Activated gamma-delta T cell (primary cell): ENCODE data around the gene ITPR1.

Source experiments
- DNase-seq: peaks from one replicate; lab custom pipeline; 2025; lab: John Stamatoyannopoulos, UW

ITPR1 gene

DNA sequence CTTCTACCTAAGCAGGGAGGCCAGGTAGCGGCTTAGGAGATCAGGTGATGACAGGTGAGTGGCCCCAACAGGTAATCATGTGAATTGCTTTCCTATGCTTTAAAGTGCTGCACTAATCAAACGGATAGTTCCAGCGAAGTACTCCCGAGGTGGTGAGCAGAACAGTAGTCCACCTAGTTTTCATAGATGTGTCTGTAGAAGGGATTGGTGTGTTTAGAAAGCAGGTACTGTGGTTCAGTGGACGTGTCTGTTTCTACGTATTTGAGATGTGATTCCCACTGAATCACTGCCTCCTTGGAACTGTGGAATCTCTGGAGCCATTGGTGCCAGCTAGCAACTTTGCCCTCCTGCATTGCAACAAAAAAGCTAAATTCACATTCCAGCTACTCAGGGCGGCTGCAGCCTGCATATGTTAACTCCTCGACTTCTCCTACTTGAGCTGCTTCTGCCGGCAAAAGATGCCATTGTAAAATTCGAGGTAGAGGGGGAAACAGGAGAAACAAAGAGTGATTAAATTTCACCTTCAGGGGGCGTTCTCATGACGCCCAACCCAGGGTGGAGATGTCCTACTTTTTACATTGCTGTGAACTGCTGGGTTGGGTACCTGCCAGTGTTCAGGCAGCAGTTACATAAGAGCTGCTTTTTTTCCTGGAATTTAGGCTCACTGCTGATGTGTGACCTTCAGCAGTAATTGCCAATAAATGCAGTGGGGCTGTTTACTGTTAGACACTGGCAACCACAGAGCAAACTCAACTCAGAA, 227.3 kb downstream of the ITPR1 start:
- DNase-seq = no peak

DNA sequence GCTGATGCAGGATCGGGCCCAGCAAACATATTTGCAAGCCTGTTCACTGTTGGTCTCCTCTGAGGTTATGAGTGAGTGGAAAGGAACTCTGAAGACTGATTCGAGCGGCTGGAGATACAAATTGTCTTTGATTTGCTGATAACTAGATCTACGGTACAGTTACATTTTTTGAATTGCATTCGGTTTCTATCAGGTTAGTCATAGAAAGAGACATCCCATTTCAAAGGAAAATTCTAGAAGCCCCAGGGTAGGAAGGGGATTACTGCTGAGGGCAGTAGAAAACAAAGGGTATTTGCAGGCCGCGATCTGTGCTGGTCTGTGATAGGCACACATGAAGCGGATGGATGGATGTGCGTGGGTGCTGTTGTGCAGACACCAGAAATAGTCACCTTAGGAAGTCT, 228.4 kb downstream of the ITPR1 start:
- no peak for DNase-seq

DNA sequence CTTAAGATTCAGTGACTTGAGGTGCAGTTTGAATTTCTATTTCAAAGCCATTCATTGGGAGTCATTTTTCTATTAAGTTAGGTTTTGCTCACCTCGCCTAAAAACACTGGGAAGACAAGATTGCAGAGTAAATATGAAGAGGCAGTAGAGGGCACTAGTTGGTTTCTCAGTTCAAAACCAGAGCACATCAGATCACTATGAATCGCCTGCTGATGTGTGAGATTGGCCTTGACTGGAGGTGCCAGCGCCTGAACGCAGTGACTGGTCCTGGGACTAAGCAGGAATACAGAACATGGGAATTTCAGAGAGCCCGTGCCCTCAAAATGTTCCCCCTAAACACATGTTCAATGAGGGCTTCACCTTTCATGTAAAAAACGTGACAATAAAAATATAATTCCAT, 229.0 kb downstream of the ITPR1 start:
- DNase-seq = no peak

DNA sequence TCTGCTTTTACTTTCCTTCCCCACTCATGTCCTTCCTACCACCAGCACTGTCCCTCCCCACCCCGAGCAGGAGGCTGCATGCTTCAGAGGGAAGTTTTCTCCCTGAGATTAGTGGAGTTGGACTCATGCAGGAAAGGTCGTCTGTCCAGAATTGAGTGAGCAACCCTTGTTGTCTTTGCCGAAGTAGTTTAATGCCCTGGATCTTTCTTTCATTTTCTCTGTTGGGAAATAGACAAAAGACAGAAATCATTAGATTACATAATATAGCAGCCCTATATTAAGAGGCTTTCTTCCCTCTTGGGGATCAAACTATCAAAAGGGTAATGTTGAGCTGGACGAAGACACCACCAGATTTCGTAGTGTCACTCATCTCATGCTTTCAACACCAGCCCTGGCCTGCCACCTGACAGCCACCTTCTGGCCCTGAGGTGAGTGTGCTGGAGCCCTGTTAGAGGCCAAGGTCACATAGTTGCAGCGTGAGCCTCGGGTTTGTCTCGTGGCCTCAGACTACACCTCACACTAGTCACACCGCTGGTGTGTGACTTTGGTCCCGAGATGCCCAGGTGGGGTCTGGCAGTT, 231.0 kb downstream of the ITPR1 start:
- DNase-seq = no peak

DNA sequence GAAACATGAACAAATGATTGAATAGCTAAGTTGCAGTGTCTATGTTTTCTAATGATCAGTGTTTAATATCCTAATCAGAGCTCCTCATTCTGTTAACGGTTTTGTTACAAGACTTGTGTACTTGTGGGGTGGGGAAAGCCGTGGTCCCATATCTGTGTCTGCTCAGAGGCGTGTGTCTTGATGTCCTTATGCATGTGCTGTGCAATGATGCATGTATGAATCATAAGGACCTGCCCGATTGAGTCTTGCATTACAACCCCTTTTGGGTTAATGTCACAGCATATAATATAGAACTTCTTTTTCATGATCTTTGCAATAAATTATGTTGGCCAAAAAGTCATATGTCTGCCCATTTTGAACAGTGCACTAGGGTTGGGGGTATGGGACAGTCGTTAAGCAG, 233.4 kb downstream of the ITPR1 start:
- no peak for DNase-seq

DNA sequence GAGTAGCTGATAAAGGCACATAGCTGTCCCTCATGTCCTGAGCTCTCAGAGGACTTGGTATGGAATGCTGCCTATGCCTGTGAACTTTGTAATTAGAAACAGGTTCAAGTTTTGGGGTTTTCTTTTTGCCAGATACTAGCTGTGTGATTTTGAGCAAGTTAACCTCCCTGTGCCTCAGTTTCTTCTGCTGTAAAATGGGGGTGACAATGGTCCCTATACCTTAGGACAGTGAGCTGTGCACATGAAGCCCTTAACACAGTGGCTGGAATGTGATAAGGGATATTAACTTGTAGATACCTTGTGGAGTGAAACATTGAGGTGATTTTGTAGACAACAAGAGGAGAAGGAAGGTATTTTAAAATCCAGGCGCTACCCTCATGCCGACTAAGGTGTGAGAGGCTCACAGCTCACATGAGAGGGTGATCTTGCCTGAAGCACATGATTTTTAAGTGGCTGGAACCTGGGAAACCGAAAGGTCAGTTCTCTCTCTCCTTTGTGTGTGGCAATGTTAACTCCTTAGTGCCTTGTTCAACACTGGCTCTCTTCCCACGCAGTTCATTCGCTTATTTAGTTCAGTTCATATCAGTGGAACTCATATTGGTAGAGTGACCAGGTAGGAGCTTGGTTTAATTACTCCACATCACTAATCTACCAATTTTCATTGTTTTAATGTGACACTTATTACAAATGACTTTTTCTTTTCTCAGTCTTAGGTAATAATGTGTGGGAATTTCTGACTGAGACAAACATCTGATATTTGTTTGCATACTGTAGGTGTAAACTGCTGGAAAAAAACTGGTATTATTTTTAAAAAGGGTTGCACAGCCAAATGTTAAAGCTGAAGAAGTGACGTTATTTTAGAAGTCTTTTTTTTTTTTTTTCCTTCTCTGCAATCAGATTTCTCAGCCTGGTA, 236.2 kb downstream of the ITPR1 start:
- DNase-seq = no peak

DNA sequence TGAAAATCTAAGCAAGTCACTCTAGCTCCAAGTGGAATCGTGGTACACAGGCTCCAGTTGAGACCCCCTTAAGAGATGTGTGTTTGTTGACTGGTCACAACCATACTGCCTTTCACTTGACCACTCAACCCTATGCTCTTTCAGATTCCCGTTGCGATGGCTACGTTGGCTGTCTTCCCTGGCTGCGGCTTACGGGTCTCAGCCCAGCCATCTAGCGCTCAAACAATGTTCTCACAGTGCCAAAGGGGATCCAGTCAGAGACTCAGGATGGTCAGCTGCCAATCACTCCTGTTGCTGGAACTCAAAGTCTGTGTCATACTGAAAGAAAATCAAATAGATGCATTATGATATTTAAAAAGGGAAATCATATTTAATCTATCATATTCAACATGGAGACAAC, 237.6 kb downstream of the ITPR1 start:
- no peak for DNase-seq

DNA sequence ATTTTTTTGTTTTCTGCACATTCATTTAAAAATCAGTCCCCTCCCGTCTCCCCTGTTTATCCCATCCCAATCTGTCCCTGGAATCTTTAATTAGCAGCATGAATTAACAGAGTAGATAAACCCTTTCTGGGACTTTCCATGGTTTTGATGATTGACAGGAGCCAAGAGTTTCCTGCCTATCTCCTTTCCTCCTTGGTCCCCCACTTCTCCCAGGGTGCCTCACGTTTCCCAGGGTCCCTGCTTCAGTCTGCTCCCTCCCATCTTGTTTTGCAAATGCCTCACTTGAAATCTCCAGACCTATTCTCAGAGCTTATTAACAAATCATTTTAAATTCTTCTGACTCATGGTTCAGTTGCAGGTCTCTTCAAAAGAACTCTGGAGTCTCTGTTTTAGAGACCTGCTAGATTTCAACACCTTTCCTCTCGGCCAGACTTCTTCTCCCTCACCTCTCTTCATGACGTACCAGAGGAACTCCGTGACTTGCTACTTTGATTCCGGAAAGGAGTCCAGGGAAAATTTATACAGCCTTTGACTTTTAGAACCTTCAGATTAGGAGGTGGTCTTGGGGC, 238.5 kb downstream of the ITPR1 start:
- DNase-seq = no peak

DNA sequence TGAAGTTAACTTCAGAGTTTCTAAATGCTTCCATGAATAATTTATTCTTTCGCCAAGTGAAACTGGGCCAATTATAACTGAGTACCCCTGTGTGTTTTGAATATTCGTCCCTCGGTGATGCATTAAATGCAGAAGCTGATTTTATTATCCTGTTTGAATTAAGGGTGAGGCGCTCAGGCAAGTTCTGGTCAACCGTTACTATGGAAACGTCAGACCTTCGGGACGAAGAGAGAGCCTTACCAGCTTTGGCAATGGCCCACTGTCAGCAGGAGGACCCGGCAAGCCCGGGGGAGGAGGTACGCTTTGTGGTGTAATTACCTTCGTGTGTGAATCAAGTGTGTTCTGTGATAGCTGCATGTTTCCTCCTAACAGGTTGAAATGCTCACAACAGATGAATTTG, 239.8 kb downstream of the ITPR1 start:
- DNase-seq = no peak

DNA sequence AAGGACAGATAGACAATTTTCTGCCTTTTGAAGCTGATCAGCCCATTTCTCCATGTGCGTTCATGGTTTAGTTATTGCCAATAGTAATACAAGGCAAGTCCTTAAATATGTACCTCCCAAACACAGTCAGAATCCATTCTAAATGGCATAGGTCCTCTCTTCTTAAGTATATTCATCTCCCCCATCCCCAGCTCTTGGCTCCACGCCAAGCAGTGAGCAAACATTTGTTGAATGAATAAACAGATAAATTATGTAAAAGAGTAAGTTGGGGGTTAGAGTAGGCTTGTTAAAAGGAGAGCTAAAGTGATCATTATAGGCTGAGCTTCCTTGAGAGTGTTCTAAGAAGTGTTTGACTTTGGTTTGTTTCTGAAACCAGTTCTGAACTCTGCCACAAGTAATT, 241.3 kb downstream of the ITPR1 start:
- no peak for DNase-seq

DNA sequence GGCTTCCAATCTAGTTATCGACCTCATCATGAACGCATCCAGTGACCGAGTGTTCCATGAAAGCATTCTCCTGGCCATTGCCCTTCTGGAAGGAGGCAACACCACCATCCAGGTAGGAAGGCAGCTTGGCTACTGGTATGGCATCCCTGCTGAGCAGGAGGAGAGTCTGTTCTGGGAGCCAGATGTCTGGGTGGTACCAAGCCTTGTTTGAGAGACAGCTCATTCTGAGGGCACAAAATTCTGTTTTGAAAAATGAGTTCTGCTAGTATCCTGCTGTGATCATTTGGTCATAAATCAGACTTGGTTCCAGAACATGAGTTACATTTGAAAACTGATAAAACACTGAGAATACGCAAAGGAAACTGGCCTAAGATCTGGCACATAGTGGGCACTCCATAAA, 242.1 kb downstream of the ITPR1 start:
- no peak for DNase-seq

DNA sequence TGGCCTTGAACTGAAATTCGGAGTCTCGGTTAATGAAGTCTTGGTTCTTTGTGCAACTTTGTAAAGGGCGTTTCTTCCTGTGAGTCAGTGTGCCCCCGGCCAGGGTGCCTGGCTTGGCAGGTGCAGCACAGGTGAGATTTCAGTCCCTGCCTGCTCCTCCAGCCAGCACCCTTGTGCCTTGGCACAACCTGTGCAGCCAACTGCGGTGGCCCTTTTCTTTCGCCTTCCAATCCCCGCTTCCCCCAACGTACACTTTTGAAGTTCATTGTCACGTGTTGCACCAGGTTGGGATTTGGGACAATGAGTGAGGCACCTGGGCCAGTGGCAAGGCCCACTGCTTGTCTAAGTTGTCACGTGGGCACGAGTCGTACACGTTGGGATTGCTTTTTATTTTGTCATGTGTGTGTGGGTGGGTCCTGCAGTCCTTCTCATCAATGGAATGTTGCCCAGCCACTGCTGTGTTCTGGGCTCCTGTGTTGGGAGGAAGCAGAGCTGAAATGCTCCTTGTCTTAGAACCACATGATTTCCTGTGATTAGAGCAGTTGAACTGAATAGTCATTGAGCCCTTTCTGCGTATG, 243.2 kb downstream of the ITPR1 start:
- DNase-seq = no peak

DNA sequence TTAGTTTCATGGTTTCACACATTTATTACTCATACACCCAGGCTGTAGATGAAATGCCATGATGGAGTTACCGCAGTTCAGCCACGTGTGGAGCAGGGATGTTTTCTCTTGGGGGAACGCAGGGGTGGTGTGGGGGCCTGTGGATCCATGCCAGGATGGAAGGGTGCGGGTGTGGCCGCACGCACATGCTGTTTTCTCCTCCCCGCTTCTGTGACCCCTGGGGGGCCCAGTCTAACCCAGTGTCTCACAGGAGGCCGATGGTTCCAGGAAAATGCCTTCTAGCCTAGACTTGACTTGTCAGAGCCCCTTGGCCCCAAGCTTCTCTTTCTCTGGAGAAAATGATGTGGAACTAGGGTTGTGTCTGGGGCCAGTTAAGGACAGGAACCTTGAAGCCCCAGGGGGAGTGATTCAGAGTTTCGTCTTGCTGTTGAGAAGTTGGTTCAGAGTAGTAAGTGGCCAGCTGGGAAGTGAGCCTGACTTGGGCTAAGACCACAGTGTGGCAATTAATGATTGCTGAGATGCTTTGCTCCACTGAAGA, 245.7 kb downstream of the ITPR1 start:
- no peak for DNase-seq

DNA sequence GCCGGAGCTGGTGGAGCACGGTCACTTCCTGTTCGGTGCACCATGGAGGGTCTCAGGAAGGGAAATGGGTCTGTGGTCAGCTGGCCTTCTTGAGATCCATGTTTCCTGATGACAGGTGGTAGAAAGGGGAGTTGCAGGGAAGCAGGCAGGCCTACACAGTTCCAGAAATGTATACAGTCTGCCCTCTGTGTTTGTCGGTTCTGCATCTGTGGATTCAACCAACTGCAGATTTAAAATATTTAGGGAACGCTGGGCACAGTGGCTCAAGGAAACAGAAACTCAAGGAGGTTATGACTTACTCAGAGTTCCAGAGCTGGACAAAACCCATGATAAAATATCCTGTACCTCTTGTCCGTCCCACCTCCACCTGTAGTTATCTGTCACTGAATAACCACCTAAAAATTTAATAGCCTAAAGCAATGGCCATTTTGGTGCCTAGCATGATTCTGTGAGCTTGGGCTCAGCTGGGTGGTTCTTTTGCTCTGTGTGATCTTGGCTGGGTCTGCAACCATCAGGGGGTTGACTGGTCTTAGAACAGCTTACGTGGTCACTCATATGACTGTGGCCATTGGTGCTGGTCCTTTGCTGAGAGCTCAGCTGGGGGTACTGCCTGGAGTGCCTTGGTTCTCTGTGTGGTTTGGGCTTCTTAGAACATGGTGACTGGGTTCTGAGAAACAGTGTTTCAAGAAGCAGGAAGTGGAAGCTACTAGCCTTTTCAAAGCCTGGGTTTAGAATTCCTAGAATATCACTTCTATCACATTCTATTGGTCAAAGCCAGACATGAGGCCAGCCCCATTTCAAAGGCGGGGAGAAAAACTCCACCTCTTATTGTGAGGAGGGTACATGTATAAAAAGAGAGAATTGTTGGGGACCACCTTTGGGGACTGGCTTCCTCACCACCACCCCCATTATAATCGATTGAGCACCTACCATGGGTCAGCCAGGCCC, 246.4 kb downstream of the ITPR1 start:
- no peak for DNase-seq

DNA sequence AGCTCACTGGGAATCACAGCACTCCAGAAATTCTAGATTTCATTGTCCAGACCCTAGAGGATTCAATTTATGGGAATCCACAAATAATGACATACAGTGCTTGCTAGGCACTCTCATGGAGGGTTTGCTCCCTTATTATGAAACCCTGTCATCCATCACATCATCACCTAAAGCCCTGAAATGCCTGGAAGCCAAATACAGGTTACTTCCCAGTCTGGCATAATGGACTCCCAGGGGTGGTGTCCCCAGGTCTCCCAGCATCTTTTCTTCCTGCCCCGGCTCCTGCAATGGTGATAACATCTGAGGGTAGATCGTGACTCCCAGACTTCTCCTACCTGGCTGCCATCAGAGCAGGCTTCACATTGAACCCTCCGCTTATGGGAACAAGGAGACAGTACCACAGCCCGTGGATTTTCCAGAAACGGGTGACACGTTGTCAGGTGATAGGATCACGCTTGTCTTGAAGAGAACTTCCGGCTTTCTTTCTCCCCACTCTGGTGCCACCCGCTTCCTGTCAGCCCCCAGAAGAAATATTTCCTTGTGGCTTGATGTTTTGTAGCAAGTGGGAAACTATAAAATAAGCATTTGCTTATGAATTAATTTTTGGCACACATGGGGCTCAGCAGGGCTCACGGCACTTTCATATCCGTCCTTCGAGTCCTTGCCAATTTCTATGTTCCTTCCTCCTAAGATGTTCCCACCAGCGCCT, 247.4 kb downstream of the ITPR1 start:
- DNase-seq = no peak

DNA sequence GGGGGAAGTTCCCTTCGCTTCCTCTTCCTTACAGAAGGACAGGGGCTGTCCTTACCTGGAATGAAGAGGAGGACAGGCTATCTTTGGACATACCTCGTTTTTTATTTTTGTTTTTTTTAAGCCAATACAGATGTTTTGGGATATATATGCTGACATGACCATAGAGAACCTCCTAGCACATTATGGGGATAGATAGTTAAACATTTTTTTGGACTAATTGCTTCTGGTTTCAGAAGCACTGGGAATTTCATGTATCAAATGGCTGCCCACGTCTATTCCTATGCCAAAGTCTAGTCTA, 247.9 kb downstream of the ITPR1 start:
- DNase-seq = no peak

DNA sequence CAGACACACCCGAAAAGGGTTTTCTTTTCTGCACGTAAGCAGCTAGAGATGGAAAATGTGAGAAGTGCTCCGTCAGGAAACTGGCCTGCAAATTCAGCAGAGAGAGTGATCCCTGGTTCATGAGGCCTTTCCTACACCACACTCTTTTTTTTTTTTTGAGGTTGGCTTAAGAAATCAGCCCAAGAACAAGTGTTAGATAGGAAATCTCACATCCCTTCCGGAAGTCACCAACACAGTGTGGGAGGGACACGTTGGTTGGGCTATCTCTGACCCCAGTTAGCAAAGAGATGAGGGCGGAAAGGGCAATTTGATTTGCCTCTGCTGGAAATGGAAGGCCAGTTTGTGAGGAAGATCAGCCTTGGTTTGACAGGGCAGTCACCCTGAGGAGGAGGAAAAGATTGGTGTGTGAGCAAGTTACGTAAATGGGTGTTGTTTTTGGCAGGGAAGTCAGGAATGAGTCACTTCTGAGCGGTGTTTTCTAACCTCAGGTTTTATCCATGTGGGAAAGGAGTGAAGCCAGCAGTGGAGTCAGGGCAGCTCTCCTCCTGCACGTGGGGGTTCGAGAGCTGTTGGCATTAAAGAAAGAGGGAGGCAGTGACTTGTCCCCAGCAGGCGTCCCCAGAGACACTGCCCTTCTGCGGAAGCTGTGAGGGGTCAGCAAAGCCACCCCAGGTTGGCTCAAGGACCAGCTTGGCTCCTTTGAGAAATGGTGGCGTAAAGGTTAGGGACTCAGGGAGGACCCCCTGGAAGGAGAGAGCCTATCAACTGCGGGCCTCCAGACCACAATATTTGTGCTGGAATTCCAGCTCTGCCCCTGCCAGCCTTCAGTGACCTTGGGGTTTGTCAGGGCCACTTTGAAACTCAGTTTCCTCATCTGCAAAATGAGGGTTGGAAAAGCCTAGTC, 248.5 kb downstream of the ITPR1 start:
- no peak for DNase-seq

DNA sequence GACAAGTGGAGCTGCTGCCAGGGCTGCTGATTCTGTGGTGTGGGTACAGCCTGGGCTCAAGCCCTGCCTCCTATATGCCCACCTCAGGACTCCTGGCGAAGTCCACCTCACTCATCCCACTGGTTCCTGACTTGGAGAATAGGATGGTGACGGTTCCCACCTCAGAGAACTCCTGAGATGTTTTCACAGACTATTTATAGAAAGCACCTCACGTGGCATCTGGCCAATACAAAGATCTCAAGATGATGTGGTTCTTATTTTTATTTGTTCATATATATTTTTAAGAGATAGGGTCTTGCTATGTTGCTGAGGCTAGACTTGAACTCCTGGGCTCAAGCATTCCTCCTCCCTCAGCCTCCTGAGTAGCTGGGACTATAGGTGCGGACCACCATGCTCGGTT, 249.2 kb downstream of the ITPR1 start:
- DNase-seq = no peak

DNA sequence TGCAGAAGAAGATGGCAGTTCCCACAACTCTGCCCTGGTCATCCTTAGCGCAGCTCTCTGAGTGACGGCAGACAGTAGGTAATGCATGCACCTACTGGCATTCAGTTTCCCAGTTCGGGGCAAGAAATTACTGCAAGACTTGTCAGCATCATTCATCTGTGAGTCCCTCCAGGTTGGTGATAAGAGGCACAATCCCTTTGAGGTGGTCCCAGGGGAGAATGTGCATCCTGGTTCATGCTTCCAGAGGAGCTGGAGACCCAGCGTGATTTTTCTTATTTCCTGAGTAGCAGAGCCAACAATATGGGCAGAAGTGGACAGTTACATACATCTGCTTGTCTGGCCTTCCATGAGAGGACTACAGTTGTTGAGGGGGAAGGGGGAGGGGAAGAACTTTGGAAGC, 250.2 kb downstream of the ITPR1 start:
- no peak for DNase-seq
